Sciatic nerve (tissue), 2 donors: ENCODE measurements around the gene XRCC3. TPM values are rescaled to one million over a fixed set of nuclear protein-coding genes. Genes with fewer than 3 reads are reported as not detected.

Experiments used
- ATAC-seq: fragments of 200-7000 bp; cut with Tn5 transposase; one replicate; pipeline ENCODE4 v1.9.1; 2020; ENCODE audit warnings: mild to moderate bottlenecking, moderate library complexity
- DNase-seq: peaks from one replicate; pipeline ENCODE4 v3.0.0-alpha.2; 2020; ENCODE audit warnings: low spot score
- intact Hi-C: fragments of 100-400 bp; cut with DNase I; formaldehyde crosslinking; loops from one replicate; pipeline ENCODE4 v1.14.2; 2022
- total RNA-seq: library from RNA; stranded (reverse); fragmentation: NEBNext Ultra II Directional; extraction: Animal tissue kit (Norgen Biotek cat#: 25700); gene quantifications from one replicate; pipeline ENCODE4 v1.2.1, GENCODE V29; 2021
- donor health status: DM: no; HTN: no; CAD: no.
- donor health status: DM: no; HTN: no; CAD: no.

XRCC3 gene
- 4.6 TPM for total RNA-seq

GRCh38 chr14:103715052-103716000 lies at the start of gene XRCC3, which contains the start of gene ZFYVE21:
TSS of gene XRCC3 (minus strand) at chr14:103715451. CDS start at chr14:103711087, 4,364 bp downstream.
TSS of gene ZFYVE21 (plus strand) at chr14:103715810. CDS start at chr14:103715842, 32 bp downstream.
- intact Hi-C loops: no loop called here
- peak; percentile 99 for ATAC-seq

GRCh38 chr14:103763730-103764488 lies 48.7 kb upstream of the XRCC3 start:
- intact Hi-C loops: no loop called here
- no peak for DNase-seq
- ATAC-seq: no peak

More at GRCh38 chr14:103715052-103716000, at the start of gene XRCC3, which contains the start of gene ZFYVE21:
- DNase-seq: peak; percentile 100

- no peak for ATAC-seq
- no peak for DNase-seq
- intact Hi-C loops: no loop called here
Measured at GRCh38 chr14:103762541-103762940, 47.3 kb upstream of the XRCC3 start.

GRCh38 chr14:103762036-103762435 lies 46.8 kb upstream of the XRCC3 start:
- DNase-seq (no peak), ATAC-seq (no peak)
- intact Hi-C loops: no loop called here

GRCh38 chr14:103758059-103758776 lies 43.0 kb upstream of the XRCC3 start:
- intact Hi-C loops: no loop called here
- no peak for DNase-seq
- no peak for ATAC-seq

- DNase-seq (no peak), ATAC-seq (no peak)
- intact Hi-C loops: no loop called here
Measured at GRCh38 chr14:103755060-103755459, 39.8 kb upstream of the XRCC3 start.

GRCh38 chr14:103753774-103754173 lies 38.5 kb upstream of the XRCC3 start:
- ATAC-seq: no peak
- DNase-seq: no peak
- intact Hi-C loops: no loop called here

- intact Hi-C loops: no loop called here
- DNase-seq (no peak), ATAC-seq (no peak)
Measured at GRCh38 chr14:103749860-103750259, 34.6 kb upstream of the XRCC3 start.

GRCh38 chr14:103749452-103749851 lies 34.2 kb upstream of the XRCC3 start:
- intact Hi-C loops: no loop called here
- no peak for ATAC-seq
- no peak for DNase-seq

- ATAC-seq (no peak), DNase-seq (no peak)
- intact Hi-C loops: no loop called here
Measured at GRCh38 chr14:103748534-103748857, 33.2 kb upstream of the XRCC3 start.

- DNase-seq: no peak
- intact Hi-C loops: no loop called here
- ATAC-seq: no peak
Measured at GRCh38 chr14:103746701-103747100, 31.4 kb upstream of the XRCC3 start.

- ATAC-seq (no peak), DNase-seq (no peak)
- intact Hi-C loops: no loop called here
Measured at GRCh38 chr14:103745424-103745823, 30.2 kb upstream of the XRCC3 start.

- intact Hi-C loops: no loop called here
- DNase-seq: no peak
- no peak for ATAC-seq
Measured at GRCh38 chr14:103744621-103745395, 29.6 kb upstream of the XRCC3 start.

- no peak for DNase-seq
Measured at GRCh38 chr14:103743691-103744090, 28.4 kb upstream of the XRCC3 start.

GRCh38 chr14:103742499-103743255 lies 27.4 kb upstream of the XRCC3 start:
- DNase-seq (peak; percentile 45), ATAC-seq (peak; percentile 44)
- intact Hi-C loops: no loop called here

More at GRCh38 chr14:103743691-103744090, 28.4 kb upstream of the XRCC3 start:
- peak; percentile 55 for ATAC-seq
- intact Hi-C loops: no loop called here

GRCh38 chr14:103741876-103742275 lies 26.6 kb upstream of the XRCC3 start:
- no peak for ATAC-seq
- DNase-seq: peak; percentile 57
- intact Hi-C loops: no loop called here

GRCh38 chr14:103740991-103741689 lies 25.9 kb upstream of the XRCC3 start:
- intact Hi-C loops: no loop called here
- DNase-seq: peak; percentile 42

More at GRCh38 chr14:103740991-103741689, 25.9 kb upstream of the XRCC3 start:
- no peak for ATAC-seq
